Lung microvascular endothelial cell (primary cell): ENCODE measurements around the gene LRP10. TPM values are rescaled to one million over a fixed set of nuclear protein-coding genes. Genes with fewer than 3 reads are reported as not detected.

Experiments used
- DNase-seq, 2 donors: peaks; one replicate each; pipeline versions ENCODE4 v3.0.0 to v3.0.0-alpha.2; 2010; ENCODE audit warnings: low read depth in 2 of 2
- total RNA-seq: library from RNA; depleted of rRNA; stranded (reverse); fragments of >200 nt; gene quantifications from 2 replicates; pipeline ENCODE4 v1.2.1, GENCODE V29; 2014

LRP10 gene
- total RNA-seq, 1 donor from 2014 or later = 44.0 TPM

DNA sequence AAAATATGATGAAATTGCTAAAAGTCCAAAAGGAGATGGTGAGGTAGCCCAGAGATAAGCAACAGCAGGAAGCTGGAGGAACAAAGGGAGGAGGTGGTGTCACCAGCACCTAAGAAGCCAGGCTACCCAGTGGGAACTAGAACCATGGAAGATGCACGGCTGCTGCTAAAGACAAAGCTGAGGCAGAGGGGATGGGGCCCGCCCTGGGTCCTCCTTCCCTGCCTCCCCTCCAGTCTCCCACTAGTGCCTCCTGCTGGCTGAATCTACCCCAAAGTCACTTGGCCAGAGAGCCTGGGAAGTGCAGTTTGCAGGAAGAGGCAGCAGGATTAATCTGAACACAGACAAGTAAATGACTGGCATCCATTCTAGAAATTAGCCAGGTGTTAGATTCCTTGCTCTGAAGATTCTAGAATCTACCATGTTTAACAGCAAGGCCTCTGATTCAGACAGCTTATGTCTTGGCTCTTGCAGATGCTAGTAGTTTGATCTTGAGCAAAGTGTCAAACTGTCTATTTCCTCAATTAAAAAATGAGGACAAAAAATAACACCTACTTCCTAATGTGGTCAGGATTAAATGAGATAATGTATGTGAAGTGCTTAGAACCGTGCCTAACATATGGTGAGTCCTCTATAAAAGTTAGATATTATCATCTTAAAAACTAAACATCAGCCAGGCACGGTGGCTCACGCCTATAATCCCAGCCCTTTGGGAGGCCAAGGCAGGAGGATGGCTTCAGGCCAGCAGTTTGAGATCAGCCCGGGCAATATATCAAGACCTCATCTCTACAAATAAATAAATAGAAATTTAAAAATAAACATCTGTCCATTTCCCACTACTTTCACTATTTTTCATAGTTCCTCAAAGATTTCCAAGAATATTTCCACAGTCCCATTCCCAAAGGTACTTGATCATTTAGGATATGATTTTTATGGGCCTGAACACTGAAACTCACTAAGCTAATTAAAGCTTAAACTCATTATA lies 5.8 kb upstream of the LRP10 start:
- DNase-seq = no peak

DNA sequence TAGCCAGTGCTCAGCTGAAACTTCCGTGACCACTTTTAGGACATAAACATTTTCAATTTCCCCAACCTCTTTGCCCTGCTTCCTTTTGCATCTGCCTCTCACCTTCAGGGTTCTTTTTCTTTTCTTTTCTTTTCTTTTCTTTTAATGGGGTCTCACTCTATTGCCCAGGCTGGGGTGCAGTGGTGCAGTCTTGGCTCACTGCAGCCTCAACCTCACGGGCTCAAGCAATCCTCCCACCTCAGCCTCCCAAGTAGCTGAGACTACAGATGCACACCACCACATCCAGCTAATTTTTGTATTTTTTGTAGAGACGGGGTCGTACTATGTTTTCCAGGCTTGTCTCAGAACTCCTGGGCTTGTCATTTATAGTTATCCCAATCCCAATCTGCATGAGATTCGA lies 4.7 kb upstream of the LRP10 start:
- no peak for DNase-seq

DNA sequence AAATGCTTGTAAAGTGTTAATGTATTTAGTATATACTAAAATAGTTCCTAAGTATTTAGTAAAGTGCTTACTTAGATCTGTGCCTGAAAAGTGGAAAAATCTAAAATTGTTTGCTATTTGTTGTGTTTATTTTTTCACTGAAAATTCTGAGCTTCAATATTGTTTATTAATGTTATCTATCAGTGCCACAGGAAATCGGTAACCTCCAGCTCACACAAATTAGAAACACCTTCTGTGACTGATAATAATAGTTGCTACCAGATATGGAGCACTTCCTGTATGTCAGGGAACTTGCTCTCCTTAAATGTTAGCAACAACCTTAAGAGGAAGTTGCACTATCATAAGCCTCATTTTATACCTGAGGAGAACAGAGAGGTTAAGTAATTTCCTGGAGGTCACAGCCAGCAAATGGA lies 723 bp upstream of the LRP10 start:
- DNase-seq = no peak

- DNase-seq = peak; percentile 65 to 81
Observed at GRCh38 chr14:22872033-22872832, 693 bp downstream of the LRP10 start.

DNA sequence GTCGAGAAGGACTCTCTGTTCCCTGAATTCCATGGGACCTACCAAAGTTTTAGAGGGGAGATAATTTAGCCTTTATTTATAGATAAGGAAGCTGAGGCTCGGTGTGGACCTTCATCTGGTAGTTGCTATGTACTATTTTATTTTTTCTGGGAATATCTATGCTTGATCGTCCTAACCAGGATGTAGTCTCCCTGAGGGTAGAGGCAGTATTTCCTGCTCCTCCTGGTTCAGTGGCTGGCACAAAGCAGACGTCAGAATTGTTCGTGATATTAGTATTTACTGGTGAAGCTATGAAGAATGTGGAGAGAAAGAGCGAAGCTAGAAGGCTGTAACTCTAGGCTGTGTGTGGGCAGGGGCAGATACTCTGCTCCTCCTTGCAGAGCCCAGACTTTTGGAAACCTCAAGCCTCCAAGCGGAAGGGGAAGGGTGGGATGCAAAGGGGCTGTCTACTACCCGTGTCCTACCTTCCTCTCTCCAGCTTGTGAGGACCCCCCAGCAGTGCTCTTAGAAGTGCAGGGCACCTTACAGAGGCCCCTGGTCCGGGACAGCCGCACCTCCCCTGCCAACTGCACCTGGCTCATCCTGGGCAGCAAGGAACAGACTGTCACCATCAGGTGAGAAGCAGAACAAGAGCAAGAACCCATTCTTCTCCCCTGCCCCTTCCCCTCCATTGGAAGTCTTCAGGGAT lies 1.4 kb downstream of the LRP10 start:
- no peak for DNase-seq

DNA sequence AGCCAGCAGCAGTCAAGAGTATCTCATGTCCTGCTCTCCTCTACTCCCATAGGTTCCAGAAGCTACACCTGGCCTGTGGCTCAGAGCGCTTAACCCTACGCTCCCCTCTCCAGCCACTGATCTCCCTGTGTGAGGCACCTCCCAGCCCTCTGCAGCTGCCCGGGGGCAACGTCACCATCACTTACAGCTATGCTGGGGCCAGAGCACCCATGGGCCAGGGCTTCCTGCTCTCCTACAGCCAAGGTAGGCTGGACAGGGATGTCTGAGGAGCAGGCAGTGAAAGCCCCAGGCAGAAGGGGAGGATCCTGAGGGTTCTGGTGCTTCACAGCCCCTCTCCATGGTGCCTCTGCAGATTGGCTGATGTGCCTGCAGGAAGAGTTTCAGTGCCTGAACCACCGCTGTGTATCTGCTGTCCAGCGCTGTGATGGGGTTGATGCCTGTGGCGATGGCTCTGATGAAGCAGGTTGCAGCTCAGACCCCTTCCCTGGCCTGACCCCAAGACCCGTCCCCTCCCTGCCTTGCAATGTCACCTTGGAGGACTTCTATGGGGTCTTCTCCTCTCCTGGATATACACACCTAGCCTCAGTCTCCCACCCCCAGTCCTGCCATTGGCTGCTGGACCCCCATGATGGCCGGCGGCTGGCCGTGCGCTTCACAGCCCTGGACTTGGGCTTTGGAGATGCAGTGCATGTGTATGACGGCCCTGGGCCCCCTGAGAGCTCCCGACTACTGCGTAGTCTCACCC lies 3.6 kb downstream of the LRP10 start:
- DNase-seq = no peak

DNA sequence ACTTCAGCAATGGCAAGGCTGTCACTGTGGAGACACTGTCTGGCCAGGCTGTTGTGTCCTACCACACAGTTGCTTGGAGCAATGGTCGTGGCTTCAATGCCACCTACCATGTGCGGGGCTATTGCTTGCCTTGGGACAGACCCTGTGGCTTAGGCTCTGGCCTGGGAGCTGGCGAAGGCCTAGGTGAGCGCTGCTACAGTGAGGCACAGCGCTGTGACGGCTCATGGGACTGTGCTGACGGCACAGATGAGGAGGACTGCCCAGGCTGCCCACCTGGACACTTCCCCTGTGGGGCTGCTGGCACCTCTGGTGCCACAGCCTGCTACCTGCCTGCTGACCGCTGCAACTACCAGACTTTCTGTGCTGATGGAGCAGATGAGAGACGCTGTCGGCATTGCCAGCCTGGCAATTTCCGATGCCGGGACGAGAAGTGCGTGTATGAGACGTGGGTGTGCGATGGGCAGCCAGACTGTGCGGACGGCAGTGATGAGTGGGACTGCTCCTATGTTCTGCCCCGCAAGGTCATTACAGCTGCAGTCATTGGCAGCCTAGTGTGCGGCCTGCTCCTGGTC lies 4.3 kb downstream of the LRP10 start:
- DNase-seq = no peak

DNA sequence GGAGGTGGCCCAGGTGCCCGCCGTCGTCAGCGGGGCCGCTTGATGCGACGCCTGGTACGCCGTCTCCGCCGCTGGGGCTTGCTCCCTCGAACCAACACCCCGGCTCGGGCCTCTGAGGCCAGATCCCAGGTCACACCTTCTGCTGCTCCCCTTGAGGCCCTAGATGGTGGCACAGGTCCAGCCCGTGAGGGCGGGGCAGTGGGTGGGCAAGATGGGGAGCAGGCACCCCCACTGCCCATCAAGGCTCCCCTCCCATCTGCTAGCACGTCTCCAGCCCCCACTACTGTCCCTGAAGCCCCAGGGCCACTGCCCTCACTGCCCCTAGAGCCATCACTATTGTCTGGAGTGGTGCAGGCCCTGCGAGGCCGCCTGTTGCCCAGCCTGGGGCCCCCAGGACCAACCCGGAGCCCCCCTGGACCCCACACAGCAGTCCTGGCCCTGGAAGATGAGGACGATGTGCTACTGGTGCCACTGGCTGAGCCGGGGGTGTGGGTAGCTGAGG lies 5.5 kb downstream of the LRP10 start:
- DNase-seq = no peak

DNA sequence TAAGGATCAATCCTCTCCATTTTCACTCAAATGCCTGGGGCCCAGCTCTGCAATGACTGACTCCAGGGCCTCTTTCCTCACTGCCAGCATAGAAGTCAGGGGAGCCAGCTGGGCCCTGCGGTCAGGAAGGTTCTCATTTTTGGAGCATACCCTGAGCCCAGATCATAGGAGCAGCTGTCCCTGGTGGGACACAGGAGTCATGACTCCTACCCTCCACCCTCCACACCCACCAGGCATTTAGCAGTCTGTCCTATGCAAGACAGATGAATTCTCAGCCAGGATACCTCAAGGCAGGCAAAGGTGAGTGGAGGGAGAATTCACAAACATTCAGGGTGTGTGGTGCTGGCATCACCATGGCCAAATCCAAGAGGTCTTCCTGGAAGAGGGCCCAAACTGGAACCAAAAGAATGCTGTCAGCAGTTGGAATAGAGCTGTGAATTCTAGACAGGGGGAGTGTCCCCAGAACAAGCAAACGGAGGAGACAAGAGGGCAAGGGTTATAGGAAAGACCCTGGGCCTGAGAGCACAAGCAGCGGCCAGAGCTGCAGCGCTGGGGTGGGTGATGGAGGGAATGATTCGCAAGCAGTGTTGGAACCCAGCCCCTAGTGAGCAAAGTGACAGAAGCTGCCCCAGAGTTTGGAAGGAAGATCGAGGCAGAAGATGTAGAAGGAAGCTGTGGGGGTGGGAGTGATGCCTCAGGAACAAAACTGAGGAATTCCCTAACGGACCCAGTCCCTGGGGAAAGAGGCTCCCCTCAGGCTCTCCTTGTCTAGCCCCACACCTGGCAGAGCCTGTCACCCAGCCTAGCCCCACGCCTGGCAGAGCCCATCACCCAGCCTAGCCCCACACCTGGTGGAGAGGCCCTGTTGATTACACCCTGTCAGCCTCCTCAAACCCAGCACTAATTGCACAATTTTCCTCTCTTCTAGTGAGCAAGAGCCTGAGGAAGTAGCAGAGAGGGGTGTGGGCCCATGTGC lies 7.0 kb downstream of the LRP10 start:
- DNase-seq = no peak

GRCh38 chr14:22882064-22882463 lies 10.5 kb downstream of the LRP10 start:
- no peak for DNase-seq

- peak; percentile 28 to 64 for DNase-seq
Observed at GRCh38 chr14:22882529-22883172, 11.1 kb downstream of the LRP10 start.

DNA sequence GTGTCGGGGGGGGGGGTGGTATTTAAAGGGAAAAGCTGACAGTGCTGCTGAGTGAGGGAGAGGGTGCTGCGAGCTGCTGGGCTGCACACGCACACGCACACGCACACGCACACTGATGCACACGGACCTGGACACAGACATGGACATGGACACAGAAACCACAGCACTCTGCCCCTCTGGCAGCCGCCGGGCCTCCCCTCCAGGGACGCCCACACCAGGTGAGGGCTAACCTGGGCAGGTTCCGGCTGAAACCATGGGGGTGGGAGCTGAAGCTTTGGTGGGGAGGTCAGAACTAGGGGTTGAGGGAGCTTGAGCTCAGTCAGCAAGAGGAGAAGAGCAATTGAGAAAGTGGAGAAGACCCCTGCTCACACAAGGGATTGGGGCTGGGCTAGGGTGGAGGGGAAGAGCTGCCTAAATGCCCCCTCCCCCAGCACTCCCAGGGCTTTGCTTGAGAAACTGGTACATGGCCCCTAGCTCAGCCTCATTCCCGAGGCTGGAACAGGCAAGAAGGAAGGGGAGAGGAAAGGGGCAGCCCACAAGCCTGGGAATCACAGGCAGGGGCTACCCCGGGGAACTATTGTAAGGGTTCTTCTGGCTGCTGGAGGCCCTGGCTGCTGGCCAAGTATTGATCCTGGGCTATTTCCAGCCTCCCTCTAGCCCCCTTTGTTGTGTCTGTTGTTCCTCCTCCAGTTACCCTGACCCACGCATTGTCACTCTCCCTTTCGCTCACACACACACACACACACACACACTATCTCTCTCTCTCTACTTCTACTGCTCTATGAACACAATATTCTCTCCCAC lies 11.8 kb downstream of the LRP10 start, which contains the start of gene REM2:
Gene REM2 (plus strand): TSS at position 50 of the 804 bp plus-strand sequence. CDS start 66 bp downstream, at position 116.
- no peak for DNase-seq

DNA sequence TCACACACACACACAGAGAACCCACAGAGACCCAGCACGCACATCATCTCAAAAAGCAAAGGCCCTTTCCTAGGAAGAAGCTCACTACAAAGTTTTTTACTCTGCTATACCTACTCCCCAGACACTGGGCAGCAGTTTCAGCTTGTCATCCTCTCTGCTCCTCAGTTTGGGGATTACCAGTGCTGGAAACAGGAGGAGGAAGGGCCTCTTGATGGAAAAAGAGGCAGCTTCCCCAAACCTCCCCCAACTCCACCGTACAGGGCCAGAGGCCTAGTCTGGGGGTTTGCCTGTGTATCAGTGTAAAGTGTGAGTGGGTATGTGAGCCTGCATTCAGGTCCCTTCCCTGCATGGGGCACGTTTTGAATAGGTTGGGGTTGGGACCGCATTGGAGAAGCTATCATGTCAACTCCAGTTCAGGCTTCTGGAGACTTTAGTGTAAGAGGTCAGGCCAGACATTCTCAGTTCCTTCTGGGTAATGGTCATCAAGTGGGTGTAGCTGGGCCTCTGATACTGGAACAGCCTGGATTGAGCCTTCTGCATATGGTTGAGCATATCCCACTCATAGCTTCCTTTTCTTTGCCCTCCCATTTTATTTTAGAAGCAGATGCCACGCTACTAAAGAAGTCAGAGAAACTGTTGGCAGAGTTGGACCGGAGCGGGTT lies 12.7 kb downstream of the LRP10 start:
- DNase-seq = no peak

DNA sequence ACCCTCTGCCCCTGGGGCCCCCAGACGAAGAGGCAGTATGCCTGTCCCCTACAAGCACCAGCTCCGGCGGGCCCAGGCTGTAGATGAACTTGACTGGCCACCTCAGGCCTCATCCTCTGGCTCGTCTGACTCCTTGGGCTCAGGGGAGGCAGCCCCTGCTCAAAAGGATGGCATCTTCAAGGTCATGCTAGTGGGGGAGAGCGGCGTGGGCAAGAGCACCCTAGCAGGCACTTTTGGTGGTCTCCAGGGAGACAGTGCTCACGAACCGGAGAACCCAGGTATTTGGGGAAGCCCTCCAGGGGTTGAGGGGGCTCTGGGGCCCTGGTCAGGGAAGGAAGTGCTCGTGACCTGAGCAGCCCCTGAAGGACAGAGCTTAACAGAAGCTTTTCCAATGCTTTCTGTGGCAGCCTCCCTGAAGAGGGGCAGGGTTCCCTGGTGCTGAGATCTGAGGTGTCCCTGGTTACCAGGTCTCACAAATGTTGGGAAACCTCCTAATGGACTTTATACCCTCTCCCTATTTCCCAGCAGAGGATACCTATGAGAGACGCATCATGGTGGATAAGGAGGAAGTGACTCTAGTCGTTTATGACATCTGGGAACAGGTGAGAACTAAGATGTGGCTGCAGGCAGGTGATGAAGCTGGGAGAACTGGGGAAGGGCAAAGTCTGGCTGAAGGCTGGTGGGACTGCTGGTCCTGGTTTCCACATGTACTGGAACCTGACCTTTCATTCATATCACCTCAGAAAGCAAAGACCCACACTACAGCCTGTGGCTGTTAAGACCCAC lies 13.4 kb downstream of the LRP10 start:
- no peak for DNase-seq

DNA sequence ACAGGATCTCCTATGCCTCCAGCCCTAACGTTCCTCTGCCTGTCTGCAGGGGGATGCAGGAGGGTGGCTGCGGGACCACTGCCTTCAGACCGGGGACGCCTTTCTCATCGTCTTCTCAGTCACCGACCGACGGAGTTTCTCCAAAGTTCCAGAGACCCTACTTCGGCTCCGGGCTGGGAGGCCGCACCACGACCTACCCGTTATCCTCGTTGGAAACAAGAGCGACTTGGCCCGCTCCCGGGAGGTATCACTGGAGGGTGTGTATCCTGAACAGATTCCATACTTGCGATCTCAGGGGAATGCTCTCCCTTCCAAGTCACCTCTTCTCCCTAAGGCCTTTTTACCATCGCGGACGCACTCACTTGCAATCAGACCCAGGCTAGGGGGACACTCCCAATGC lies 14.4 kb downstream of the LRP10 start:
- no peak for DNase-seq

- peak; percentile 41 to 47 for DNase-seq
Observed at GRCh38 chr14:22886500-22887259, 15.1 kb downstream of the LRP10 start.
